ENCODE data around the gene CDCA4. TPM values are rescaled to one million over a fixed set of nuclear protein-coding genes. Genes with fewer than 3 reads are reported as not detected.

Gene CDCA4
- total RNA-seq, 3 donors from 2014 or later = 4.3 to 8.7 (median 5.6) TPM

- intact Hi-C loops (cut with DNase I, micrococcal nuclease) = no loop called here
- ATAC-seq = peak; percentile 25
These were observed 883 bp upstream of the CDCA4 start for GRCh38 chr14:105021656-105022275.

GRCh38 chr14:105019861-105020814 lies 745 bp downstream of the CDCA4 start:
- intact Hi-C loops (cut with DNase I, micrococcal nuclease) = no loop called here
- Histone ChIP-seq H3K4me3 (peak overlapping the region; percentile 98), H3K4me1 (ENCODE audit: low read depth) (peaks cover 27% of the 10 kb centered on the region), H3K9me3 (no peaks in the 10 kb centered on the region), H3K36me3 (ENCODE audit: low read depth) (peaks cover 4% of the 10 kb centered on the region)
- TF ChIP-seq CTCF (IDR thresholded peaks at IDR 0.05) = no peak
- DNase-seq (peak; percentile 41 to 74 (median 73)), ATAC-seq (peak; percentile 32)

More at GRCh38 chr14:105021656-105022275, 883 bp upstream of the CDCA4 start:
- peak; percentile 78 to 79 (median 78) for DNase-seq
- peaks cover 21% of the 10 kb centered on the region for H3K4me1 ChIP-seq (ENCODE audit: low read depth)
- peak overlapping the region; percentile 20 for H3K4me3 ChIP-seq
- H3K36me3 ChIP-seq (ENCODE audit: low read depth) = peaks cover 4% of the 10 kb centered on the region
- no peaks in the 10 kb centered on the region for H3K9me3 ChIP-seq
- no peak for TF ChIP-seq CTCF (IDR thresholded peaks at IDR 0.05)

- DNase-seq = no peak
- no peak for ATAC-seq
- Histone ChIP-seq H3K36me3 (ENCODE audit: low read depth) (peaks cover 4% of the 10 kb centered on the region), H3K4me1 (ENCODE audit: low read depth) (peaks cover 27% of the 10 kb centered on the region), H3K9me3 (no peaks in the 10 kb centered on the region), H3K4me3 (no peak overlapping the region)
- no peak for TF ChIP-seq CTCF (IDR thresholded peaks at IDR 0.05)
- intact Hi-C loops (cut with DNase I, micrococcal nuclease) = no loop called here
These were observed 2.5 kb downstream of the CDCA4 start for GRCh38 chr14:105018414-105018813.

GRCh38 chr14:105015905-105016304 lies 5.0 kb downstream of the CDCA4 start:
- intact Hi-C loops (cut with DNase I, micrococcal nuclease) = no loop called here
- Histone ChIP-seq H3K9me3 (no peaks in the 10 kb centered on the region), H3K36me3 (ENCODE audit: low read depth) (peaks cover 1% of the 10 kb centered on the region), H3K4me3 (no peak overlapping the region), H3K4me1 (ENCODE audit: low read depth) (peaks cover 22% of the 10 kb centered on the region)
- no peak for DNase-seq
- TF ChIP-seq CTCF (IDR thresholded peaks at IDR 0.05) = no peak
- ATAC-seq = peak; percentile 13

GRCh38 chr14:105015242-105015641 lies 5.6 kb downstream of the CDCA4 start:
- intact Hi-C loops (cut with DNase I, micrococcal nuclease) = no loop called here
- TF ChIP-seq CTCF (IDR thresholded peaks at IDR 0.05) = no peak
- Histone ChIP-seq H3K4me3 (no peak overlapping the region), H3K36me3 (ENCODE audit: low read depth) (no peaks in the 10 kb centered on the region), H3K9me3 (no peaks in the 10 kb centered on the region), H3K4me1 (ENCODE audit: low read depth) (peaks cover 21% of the 10 kb centered on the region)
- DNase-seq (no peak), ATAC-seq (no peak)
